Right lobe of liver (tissue), 4 donors: ENCODE measurements around the gene HIVEP2.

ENCODE experiments used
- CTCF ChIP-seq, 4 donors: fragments of 200-600 bp in 3 of 4; fragments of 450-650 bp in 1 of 4; IDR thresholded peaks; one replicate each; pipeline versions ENCODE4 v1.5.1 to v1.8.0; 2016 to 2022; ENCODE audit warnings: antibody characterized with exemption in 4 of 4, mild to moderate bottlenecking in 2 of 4
- POLR2A ChIP-seq: fragments of 450-650 bp; IDR thresholded peaks from one replicate; pipeline ENCODE4 v1.6.1; 2017; ENCODE audit warnings: antibody characterized with exemption, mild to moderate bottlenecking
- donor health status: DM: no; HTN: no; CAD: no.
- donor health status: DM: no; HTN: no; CAD: no.
- donor health status: DM: no; HTN: yes; CAD: no.

GRCh38 chr6:142833054-142833453 lies 111.9 kb downstream of the HIVEP2 start:
- no peak for TF ChIP-seq CTCF (IDR thresholded peaks at IDR 0.05)
- no peak for TF ChIP-seq POLR2A
